KMS-11 (cell line): ENCODE results near the gene UBE2O.

Source experiments
- H2AFZ ChIP-seq: fragments of 200-600 bp; sonication (generic); 2 replicates; pipeline ENCODE4 v1.6.1; 2016; ENCODE audit warnings: antibody characterized with exemption, mixed run types, low read depth
- H3K27ac ChIP-seq: fragments of 200-600 bp; sonication (generic); 2 replicates; pipeline ENCODE4 v1.6.1; 2016; ENCODE audit warnings: mild to moderate bottlenecking, mixed run types
- H3K27me3 ChIP-seq: fragments of 200-600 bp; sonication (generic); 2 replicates; pipeline ENCODE4 v1.6.1; 2017; ENCODE audit warnings: mild to moderate bottlenecking, low read depth, mixed run types, moderate library complexity; ENCODE audit not compliant: insufficient read depth
- H3K36me3 ChIP-seq: fragments of 200-600 bp; sonication (generic); 2 replicates; pipeline ENCODE4 v1.6.1; 2017; ENCODE audit warnings: mild to moderate bottlenecking, mixed run types; ENCODE audit not compliant: insufficient read depth
- H3K4me1 ChIP-seq: fragments of 200-600 bp; sonication (generic); 2 replicates; pipeline ENCODE4 v1.6.1; 2016; ENCODE audit warnings: mild to moderate bottlenecking, low read depth, mixed run types; ENCODE audit not compliant: poor library complexity, severe bottlenecking
- H3K4me2 ChIP-seq: fragments of 200-600 bp; sonication (generic); 2 replicates; pipeline ENCODE4 v1.7.0; 2016; ENCODE audit warnings: mild to moderate bottlenecking, mixed run types
- H3K4me3 ChIP-seq: fragments of 200-600 bp; sonication (generic); IDR thresholded peaks from 2 replicates; pipeline ENCODE4 v1.6.1; 2017; ENCODE audit warnings: low read depth, low read length, mixed read lengths; ENCODE audit not compliant: insufficient read depth
- H3K79me2 ChIP-seq: fragments of 200-600 bp; sonication (generic); 2 replicates; pipeline ENCODE4 v1.6.1; 2016; ENCODE audit warnings: low read depth, mixed run types; ENCODE audit not compliant: insufficient read depth
- H3K9ac ChIP-seq: fragments of 200-600 bp; sonication (generic); 2 replicates; pipeline ENCODE4 v1.6.1; 2016; ENCODE audit warnings: mild to moderate bottlenecking, mixed run types
- H4K20me1 ChIP-seq: fragments of 200-600 bp; sonication (generic); 2 replicates; pipeline ENCODE4 v1.6.1; 2016; ENCODE audit warnings: mild to moderate bottlenecking, mixed run types; ENCODE audit not compliant: insufficient read depth
- CTCF ChIP-seq: fragments of 200-600 bp; sonication (generic); conservative IDR thresholded peaks from 2 replicates; pipeline ENCODE4 v1.6.1; 2017; ENCODE audit warnings: low read depth, mild to moderate bottlenecking, antibody characterized with exemption, low read length, moderate library complexity, mixed read lengths

UBE2O gene

GRCh38 chr17:76414334-76415295 is 38.3 kb downstream of the UBE2O start:
- H3K4me3 ChIP-seq: no peak overlapping the region
- H2AFZ ChIP-seq: no peak overlapping the region
- no peaks in the 10 kb centered on the region for H3K27me3 ChIP-seq
- H3K79me2 ChIP-seq: peaks cover 22% of the 10 kb centered on the region; the same call in 1 of the 2 replicates
- H3K36me3 ChIP-seq: no peaks in the 10 kb centered on the region
- peaks cover 8% of the 10 kb centered on the region for H3K4me1 ChIP-seq
- TF ChIP-seq CTCF: no peak
- no peak overlapping the region for H3K4me2 ChIP-seq
- no peak overlapping the region for H3K9ac ChIP-seq
- H3K27ac ChIP-seq: no peak overlapping the region
- peaks cover 3% of the 10 kb centered on the region; the same call in 1 of the 2 replicates for H4K20me1 ChIP-seq

DNA sequence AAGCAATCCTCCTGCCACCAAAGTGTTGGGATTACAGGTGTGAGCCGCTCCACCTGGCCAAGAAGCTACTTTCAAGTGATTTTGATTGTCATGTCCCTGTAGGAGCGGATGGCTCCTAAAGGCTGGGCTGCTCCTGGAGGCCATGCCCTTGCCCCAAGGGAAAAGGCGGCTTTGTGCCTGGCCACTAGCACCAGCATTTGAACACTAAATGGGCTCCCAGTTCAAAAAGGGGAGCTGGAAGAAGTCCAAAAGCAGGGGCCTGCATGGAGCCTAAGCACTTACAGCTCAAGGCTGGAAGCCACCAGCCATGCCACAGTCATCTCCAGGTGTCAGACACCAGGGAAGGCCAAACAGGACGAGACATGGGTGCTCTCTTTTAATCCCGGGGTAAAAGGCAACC is 41.7 kb downstream of the UBE2O start:
- Histone ChIP-seq H3K36me3 (no peaks in the 10 kb centered on the region), H3K4me2 (no peak overlapping the region), H3K4me1 (peaks cover 12% of the 10 kb centered on the region), H3K9ac (no peak overlapping the region), H3K79me2 (peaks cover 10% of the 10 kb centered on the region; the same call in 1 of the 2 replicates), H3K27me3 (no peaks in the 10 kb centered on the region), H4K20me1 (peaks cover 3% of the 10 kb centered on the region; the same call in 1 of the 2 replicates), H3K27ac (no peak overlapping the region), H3K4me3 (no peak overlapping the region), H2AFZ (no peak overlapping the region)
- TF ChIP-seq CTCF: no peak

- Histone ChIP-seq H2AFZ (no peak overlapping the region), H3K4me2 (no peak overlapping the region), H3K79me2 (peaks cover 10% of the 10 kb centered on the region; the same call in 1 of the 2 replicates), H3K4me3 (no peak overlapping the region), H3K9ac (no peak overlapping the region), H3K27me3 (no peaks in the 10 kb centered on the region), H3K4me1 (peaks cover 12% of the 10 kb centered on the region), H3K36me3 (no peaks in the 10 kb centered on the region), H3K27ac (no peak overlapping the region), H4K20me1 (peaks cover 3% of the 10 kb centered on the region; the same call in 1 of the 2 replicates)
- no peak for TF ChIP-seq CTCF
Observed at GRCh38 chr17:76410328-76410965, 42.5 kb downstream of the UBE2O start.

GRCh38 chr17:76408037-76408849 is 44.7 kb downstream of the UBE2O start:
- H2AFZ ChIP-seq: no peak overlapping the region
- H3K4me3 ChIP-seq: no peak overlapping the region
- H3K9ac ChIP-seq: no peak overlapping the region
- H3K36me3 ChIP-seq: no peaks in the 10 kb centered on the region
- H3K79me2 ChIP-seq: peaks cover 10% of the 10 kb centered on the region; the same call in 1 of the 2 replicates
- H3K27me3 ChIP-seq: no peaks in the 10 kb centered on the region
- peaks cover 3% of the 10 kb centered on the region; the same call in 1 of the 2 replicates for H4K20me1 ChIP-seq
- no peak overlapping the region for H3K4me2 ChIP-seq
- peaks cover 12% of the 10 kb centered on the region for H3K4me1 ChIP-seq
- peak; percentile 90 for TF ChIP-seq CTCF
- H3K27ac ChIP-seq: no peak overlapping the region
